ENCODE data around the gene IQCF5.
"Not testable (repeated sequence)": the region's sequence is repeated elsewhere in the genome, so short reads cannot be mapped to it uniquely, and the experiment has no call there.

Gene IQCF5

DNA sequence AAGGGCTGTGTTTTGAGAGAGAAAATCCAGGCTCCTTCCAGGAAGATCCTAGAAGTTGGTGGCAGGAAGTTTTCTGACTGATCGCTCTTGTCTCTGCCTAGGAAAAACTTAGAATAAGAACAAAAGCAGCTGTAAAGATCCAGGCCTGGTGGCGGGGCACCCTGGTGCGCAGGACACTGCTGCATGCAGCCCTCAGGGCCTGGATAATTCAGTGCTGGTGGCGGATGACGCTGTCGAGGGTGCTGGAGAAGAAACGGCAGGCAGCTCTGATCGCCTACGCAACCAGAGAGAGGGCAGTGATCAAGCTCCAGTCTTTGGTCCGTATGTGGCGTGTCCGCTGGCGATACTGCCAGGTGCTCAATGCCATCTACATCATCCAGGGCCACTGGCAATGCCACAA is 12.5 kb downstream of the IQCF5 start:
- no peak for DNase-seq

DNA sequence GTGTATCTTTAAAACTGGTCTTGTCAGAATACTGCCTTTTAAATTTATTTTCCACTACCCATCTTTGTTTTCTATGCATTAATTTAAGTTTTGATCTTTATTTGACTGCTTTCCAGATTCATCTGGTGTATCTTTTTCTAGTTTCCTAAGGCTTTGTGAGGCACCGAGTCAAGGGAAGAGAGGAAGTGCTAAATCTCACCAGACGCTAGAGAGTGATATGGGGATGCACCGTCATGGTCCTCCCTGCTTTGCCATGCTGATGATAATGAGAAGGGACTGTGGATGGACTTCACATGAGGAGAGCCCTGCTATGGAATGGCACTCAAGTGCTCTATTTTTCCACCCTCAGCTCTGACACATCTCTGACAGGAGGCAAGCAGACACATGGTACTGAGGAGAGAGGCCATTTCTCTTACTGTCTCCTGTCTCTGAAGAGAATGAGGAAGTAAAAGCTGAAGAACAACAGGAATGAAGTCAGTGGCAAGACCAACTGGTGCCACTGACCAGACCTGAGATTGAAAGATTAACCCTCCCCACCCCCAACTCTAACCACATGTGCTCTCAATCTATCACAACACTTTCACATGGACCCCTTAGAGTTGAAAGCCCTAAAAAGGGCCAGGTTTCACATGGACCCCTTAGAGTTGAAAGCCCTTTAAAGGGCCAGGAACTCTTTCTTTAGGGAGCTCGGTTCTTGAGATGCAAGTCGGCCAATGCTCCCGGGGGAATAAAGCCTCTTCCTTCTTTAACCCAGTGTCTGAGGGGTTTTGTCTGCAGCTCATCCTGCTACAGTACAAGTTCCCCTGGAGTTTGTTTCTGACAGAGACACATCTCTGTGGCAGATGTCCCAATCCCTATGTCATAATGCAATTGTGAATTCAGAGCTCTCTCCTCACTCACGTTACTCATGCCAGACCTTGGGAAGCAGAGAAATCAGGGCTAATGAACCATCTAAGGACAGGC is 14.4 kb downstream of the IQCF5 start, which contains the start of gene IQCF2:
Gene IQCF2, plus strand, starts transcription at position 913 of the 963 bp plus-strand sequence. CDS start 52 bp downstream, outside the sequence.
- DNase-seq = no peak

DNA sequence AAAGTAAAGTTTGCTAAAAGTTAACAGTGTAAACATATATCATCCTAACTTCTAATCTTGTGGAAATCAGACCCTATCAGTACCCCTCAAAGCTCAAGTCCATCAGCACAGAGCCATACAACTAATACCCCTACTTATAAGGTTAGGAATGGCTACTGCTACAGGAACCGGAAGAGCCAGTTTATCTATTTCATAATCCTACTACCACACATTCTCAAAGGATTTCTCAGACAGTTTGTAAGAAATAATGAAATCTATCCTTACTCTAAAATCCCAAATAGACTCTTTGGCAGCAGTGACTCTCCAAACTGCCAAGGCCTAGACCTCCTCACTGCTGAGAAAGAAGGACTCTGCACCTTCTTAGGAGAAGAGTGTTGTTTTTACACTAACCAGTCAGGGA is 20.0 kb downstream of the IQCF5 start:
- not testable (repeated sequence) for DNase-seq

DNA sequence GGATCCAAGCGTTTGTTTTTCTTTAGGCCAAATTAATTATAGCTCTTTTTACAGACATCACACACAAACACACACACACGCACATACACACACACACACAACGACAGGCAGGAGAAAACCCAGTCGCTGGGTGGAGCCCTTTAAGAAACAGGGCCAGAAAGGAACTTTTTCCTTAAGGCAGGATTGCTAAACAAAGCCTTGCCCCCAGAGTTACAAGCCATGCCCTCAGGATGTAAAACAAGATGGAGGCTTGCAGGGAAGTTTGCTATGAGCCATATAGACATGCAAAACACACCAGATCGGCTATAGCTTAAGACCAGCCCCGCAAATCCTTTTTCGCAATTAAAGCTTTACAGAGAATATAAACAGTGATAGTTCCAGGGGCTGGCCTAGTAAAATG is 30.3 kb downstream of the IQCF5 start:
- no peak for DNase-seq

DNA sequence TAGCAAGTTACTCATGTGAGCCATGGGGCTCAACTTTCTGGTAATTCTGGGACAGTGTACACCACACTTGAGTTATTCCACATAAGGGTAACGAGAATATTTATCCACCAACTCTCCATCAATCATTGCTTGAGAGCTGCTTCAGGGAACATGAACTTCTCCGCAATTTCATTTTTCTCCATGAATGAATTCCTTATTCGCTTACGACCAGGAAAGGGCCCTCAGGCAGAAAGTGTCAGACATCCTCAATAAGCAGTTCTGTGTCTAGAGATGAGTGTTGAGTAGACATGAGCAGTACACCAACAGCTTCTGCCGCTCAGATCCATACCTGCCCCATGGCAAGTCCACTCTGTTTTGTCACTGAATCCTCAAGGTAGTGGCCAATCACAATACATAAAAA is 38.8 kb downstream of the IQCF5 start:
- DNase-seq = no peak

DNA sequence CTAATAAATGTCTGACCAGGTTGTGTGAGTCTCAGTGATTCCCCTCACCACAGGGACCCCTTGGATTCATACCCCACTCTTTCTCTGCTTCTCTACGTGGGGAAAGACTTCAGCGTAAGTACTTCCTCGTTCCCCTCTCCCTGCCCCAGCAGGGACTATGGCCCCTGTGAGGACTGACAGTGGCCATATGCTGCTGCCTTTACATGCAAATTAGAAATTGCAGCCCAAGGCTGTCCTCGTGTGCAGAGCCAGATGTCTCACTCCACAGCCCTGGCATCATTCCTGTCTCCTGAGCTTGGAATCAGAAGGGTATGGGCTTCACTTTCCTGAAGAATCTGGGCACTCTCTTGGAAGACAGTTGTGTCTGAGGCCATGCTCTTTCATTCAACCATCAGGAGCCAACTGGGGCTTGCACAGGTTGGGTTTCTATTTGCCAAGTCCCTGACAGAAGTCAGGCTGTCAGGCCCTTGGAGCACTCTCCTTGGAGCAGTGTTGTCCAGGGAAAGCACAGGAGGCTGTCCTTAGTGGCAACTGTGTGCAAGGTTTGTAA is 44.5 kb downstream of the IQCF5 start:
- DNase-seq = no peak

DNA sequence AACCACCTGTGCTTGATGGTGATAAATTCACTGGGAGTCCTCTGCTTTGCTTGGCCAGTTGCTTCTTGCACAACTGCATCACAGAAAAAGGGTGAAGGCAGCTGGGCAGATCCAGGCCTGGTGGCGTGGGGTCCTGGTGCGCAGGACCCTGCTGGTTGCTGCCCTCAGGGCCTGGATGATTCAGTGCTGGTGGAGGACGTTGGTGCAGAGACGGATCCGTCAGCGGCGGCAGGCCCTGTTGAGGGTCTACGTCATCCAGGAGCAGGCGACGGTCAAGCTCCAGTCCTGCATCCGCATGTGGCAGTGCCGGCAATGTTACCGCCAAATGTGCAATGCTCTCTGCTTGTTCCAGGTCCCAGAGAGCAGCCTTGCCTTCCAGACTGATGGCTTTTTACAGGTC is 45.1 kb downstream of the IQCF5 start:
- no peak for DNase-seq

DNA sequence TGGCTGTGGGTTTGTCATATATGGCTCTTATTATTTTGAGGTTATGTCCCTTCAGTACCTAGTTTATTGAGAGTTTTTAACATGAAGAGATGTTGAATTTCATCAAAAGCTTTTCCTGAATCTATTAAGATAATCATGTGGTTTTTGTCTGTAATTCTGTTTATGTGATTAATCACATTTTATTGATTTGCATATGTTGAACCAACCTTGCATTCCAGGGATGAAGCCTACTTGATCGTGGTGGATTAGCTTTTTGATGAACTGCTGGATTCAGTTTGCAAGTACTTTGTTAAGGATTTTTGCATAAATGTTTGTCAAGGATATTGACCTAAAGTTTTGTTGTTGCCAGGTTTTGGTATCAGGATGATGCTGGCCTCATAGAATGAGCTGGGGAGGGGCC is 47.1 kb downstream of the IQCF5 start:
- DNase-seq = no peak

Measured in activated CD4-positive, alpha-beta T cell treated with anti-CD3 and anti-CD28 coated beads, Interleukin-2, amount 50 U/mL, for 1 hour (primary cell).